Fibroblast of lung (primary cell): ENCODE data around the gene TACR1. TPM values are rescaled to one million over a fixed set of nuclear protein-coding genes. Genes with fewer than 3 reads are reported as not detected.

Source experiments
- DNase-seq, 2 donors: peaks; one replicate each; pipeline versions ENCODE4 v3.0.0 to v3.0.0-alpha.2; 2010; ENCODE audit warnings: low read depth in 2 of 2
- H2AFZ ChIP-seq: 2 replicates; pipeline ENCODE4 v1.5.1; 2012; ENCODE audit warnings: low read length, control low read depth, inconsistent platforms
- H3K27ac ChIP-seq: 2 replicates; pipeline ENCODE4 v1.5.1; 2011; ENCODE audit warnings: low read length, control low read depth; ENCODE audit not compliant: insufficient read depth
- H3K27me3 ChIP-seq: 2 replicates; pipeline ENCODE4 v1.5.1; 2011; ENCODE audit warnings: mild to moderate bottlenecking, low read length; ENCODE audit not compliant: control insufficient read depth, insufficient read depth
- H3K36me3 ChIP-seq: 2 replicates; pipeline ENCODE4 v1.5.1; 2011; ENCODE audit warnings: low read length; ENCODE audit not compliant: control insufficient read depth, insufficient read depth
- H3K4me1 ChIP-seq: 2 replicates; pipeline ENCODE4 v1.5.1; 2011; ENCODE audit warnings: low read length; ENCODE audit not compliant: control insufficient read depth, insufficient read depth; ENCODE audit errors: extremely low read depth
- H3K4me2 ChIP-seq: 2 replicates; pipeline ENCODE4 v1.5.1; 2011; ENCODE audit warnings: low read length, control low read depth; ENCODE audit not compliant: insufficient read depth; ENCODE audit errors: extremely low read depth
- H3K4me3 ChIP-seq, 4 experiments: fragments of 200-600 bp in 1 of 4; sonication (generic) in 1 of 4; replicated peaks in 1 of 4; 2 replicates each; pipeline ENCODE4 v1.5.1; 2011 to 2016; ENCODE audit warnings: low read length in 4 of 4, low read depth in 3 of 4, mild to moderate bottlenecking in 3 of 4, control low read depth in 2 of 4, inconsistent platforms in 1 of 4, mixed read lengths in 1 of 4; ENCODE audit not compliant: insufficient read depth in 1 of 4; ENCODE audit errors: control extremely low read depth in 1 of 4
- H3K79me2 ChIP-seq: 2 replicates; pipeline ENCODE4 v1.5.1; 2012; ENCODE audit warnings: mild to moderate bottlenecking, low read length, inconsistent platforms; ENCODE audit not compliant: control insufficient read depth, insufficient read depth
- H3K9ac ChIP-seq: 2 replicates; pipeline ENCODE4 v1.5.1; 2011; ENCODE audit warnings: mild to moderate bottlenecking, low read length, control low read depth; ENCODE audit not compliant: insufficient read depth
- H3K9me3 ChIP-seq: 2 replicates; pipeline ENCODE4 v1.5.1; 2012; ENCODE audit warnings: low read depth, low read length; ENCODE audit not compliant: control insufficient read depth, insufficient read depth
- H4K20me1 ChIP-seq: 2 replicates; pipeline ENCODE4 v1.5.1; 2011; ENCODE audit warnings: low read length; ENCODE audit not compliant: control insufficient read depth, insufficient read depth; ENCODE audit errors: extremely low read depth
- EZH2 ChIP-seq: IDR thresholded peaks from 2 replicates; pipeline ENCODE4 v1.5.1; 2012; ENCODE audit warnings: low read length, control low read depth, mild to moderate bottlenecking; ENCODE audit errors: missing control alignments
- polyA plus RNA-seq, 2 donors: library from polyadenylated mRNA; depleted of rRNA in 1 of 2; stranded (reverse) in 1 of 2; unstranded in 1 of 2; fragments of >200 nt; gene quantifications; 2 replicates each; pipeline ENCODE4 v1.2.1, GENCODE V29; 2011 to 2012; ENCODE audit warnings: missing spikeins in 1 of 2
- total RNA-seq: library from RNA; depleted of rRNA; stranded (reverse); fragments of >200 nt; gene quantifications from 2 replicates; pipeline ENCODE4 v1.2.1, GENCODE V29; 2014
- TF ChIP-seq, protein P1 (sequence below), 2 donors: IDR thresholded peaks in 1 of 2; conservative IDR thresholded peaks in 1 of 2; 1 replicate in 1 of 2; 2 replicates in 1 of 2; pipeline ENCODE4 v1.5.1; 2011 to 2012; ENCODE audit warnings: low read length in 2 of 2, control low read depth in 1 of 2, inconsistent platforms in 1 of 2, low read depth in 1 of 2, mild to moderate bottlenecking in 1 of 2

TACR1 gene
- total and polyA plus RNA-seq, 2 donors (not counting 1 experiment from before 2014, with no cell fraction given): 0.05 to 0.17 TPM

DNA sequence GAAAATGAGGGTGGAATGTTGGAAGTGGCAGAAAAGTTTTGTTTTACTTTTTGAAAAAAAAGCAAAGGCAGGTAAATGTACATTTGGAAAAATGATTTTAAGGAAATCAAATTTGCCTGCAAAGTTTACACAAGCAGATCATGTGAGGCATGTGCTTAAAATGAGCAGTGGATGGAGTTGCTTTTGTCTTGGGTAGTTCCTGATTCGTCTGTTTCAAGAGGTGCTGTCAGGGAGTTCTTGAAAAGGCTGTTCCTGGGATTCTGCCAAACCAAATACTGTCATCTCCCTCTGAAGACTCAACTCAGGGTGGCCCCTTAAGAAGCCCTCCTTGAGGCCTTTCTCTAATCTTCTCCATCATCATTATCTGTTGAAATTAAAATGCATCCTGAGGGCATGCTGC, 59.0 kb downstream of the TACR1 start:
- H3K27ac ChIP-seq: no peak overlapping the region
- no peak for TF ChIP-seq EZH2
- TF ChIP-seq, protein P1, sequence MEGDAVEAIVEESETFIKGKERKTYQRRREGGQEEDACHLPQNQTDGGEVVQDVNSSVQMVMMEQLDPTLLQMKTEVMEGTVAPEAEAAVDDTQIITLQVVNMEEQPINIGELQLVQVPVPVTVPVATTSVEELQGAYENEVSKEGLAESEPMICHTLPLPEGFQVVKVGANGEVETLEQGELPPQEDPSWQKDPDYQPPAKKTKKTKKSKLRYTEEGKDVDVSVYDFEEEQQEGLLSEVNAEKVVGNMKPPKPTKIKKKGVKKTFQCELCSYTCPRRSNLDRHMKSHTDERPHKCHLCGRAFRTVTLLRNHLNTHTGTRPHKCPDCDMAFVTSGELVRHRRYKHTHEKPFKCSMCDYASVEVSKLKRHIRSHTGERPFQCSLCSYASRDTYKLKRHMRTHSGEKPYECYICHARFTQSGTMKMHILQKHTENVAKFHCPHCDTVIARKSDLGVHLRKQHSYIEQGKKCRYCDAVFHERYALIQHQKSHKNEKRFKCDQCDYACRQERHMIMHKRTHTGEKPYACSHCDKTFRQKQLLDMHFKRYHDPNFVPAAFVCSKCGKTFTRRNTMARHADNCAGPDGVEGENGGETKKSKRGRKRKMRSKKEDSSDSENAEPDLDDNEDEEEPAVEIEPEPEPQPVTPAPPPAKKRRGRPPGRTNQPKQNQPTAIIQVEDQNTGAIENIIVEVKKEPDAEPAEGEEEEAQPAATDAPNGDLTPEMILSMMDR (conservative IDR thresholded peaks at IDR 0.05 in 1 of 2, IDR thresholded peaks at IDR 0.05 in 1 of 2; ENCODE audit: low read depth in 1 of 2, low read length in 2 of 2): no peak
- H2AFZ ChIP-seq: no peak overlapping the region
- peaks cover 3% of the 10 kb centered on the region for H3K27me3 ChIP-seq
- H3K79me2 ChIP-seq: no peaks in the 10 kb centered on the region
- H3K9ac ChIP-seq: no peak overlapping the region
- H3K4me3 ChIP-seq: no peak overlapping the region
- no peaks in the 10 kb centered on the region for H4K20me1 ChIP-seq
- H3K36me3 ChIP-seq: no peaks in the 10 kb centered on the region
- H3K4me1 ChIP-seq: no peaks in the 10 kb centered on the region
- H3K4me2 ChIP-seq: no peak overlapping the region
- DNase-seq: no peak
- H3K9me3 ChIP-seq: no peaks in the 10 kb centered on the region

DNA sequence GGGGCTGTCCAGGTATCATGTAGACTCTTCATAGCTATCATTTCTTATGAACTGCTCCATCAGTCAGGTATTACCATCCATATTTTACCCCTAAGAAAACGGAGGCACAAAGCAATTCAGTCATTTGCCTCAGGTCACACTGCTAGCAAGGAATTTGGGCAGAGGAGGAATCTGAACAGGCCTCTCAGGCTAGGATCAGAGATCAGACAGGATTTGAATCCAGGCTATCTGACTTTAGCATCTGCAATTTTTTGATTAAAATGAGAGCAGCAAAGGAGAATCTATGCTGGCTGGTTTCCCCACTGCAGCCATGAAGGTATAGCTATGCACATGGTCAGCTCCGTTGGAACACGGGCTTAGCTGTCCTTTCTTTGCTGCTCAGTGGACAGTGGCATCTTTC, 60.1 kb downstream of the TACR1 start:
- Histone ChIP-seq H3K36me3 (no peaks in the 10 kb centered on the region), H2AFZ (no peak overlapping the region), H4K20me1 (no peaks in the 10 kb centered on the region), H3K9me3 (no peaks in the 10 kb centered on the region), H3K27ac (no peak overlapping the region), H3K79me2 (no peaks in the 10 kb centered on the region), H3K9ac (no peak overlapping the region), H3K27me3 (peaks cover 3% of the 10 kb centered on the region), H3K4me2 (no peak overlapping the region), H3K4me1 (peaks cover 1% of the 10 kb centered on the region), H3K4me3 (no peak overlapping the region)
- no peak for TF ChIP-seq EZH2
- no peak for DNase-seq

DNA sequence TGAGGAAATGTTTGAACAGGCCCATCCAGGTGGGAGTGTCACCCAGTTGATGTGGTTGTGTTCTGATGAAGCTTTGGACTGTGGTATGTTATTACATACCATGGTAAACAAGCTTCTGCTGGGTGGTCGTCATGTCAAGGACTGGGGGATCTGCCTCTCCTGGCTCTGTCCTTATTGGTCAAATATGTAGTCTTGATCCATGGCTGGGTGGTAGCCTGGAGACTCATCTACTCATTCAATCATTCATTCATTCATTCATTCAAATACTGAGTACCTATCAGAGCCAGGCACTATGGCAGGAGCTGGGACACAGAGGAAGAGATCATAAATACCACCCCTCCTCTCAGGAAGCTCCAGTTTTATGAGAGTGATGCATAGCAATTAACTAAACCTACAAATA, 60.8 kb downstream of the TACR1 start:
- H3K9me3 ChIP-seq: no peaks in the 10 kb centered on the region
- no peaks in the 10 kb centered on the region for H3K79me2 ChIP-seq
- TF ChIP-seq, protein P1 (conservative IDR thresholded peaks at IDR 0.05 in 1 of 2, IDR thresholded peaks at IDR 0.05 in 1 of 2; ENCODE audit: low read depth in 1 of 2, low read length in 2 of 2): no peak
- no peak for TF ChIP-seq EZH2
- H3K27ac ChIP-seq: no peak overlapping the region
- H3K4me2 ChIP-seq: no peak overlapping the region
- DNase-seq: no peak
- no peak overlapping the region for H3K9ac ChIP-seq
- no peaks in the 10 kb centered on the region for H4K20me1 ChIP-seq
- peaks cover 2% of the 10 kb centered on the region for H3K4me1 ChIP-seq
- H3K27me3 ChIP-seq: peaks cover 3% of the 10 kb centered on the region
- no peak overlapping the region for H3K4me3 ChIP-seq
- H3K36me3 ChIP-seq: no peaks in the 10 kb centered on the region
- no peak overlapping the region for H2AFZ ChIP-seq
